Thyroid gland (tissue), 4 donors: ENCODE results near the gene TMEM236.
"Not testable (repeated sequence)": the region's sequence is repeated elsewhere in the genome, so short reads cannot be mapped to it uniquely, and the experiment has no call there.

Experiments used
- POLR2A ChIP-seq, 2 donors: fragments of 450-650 bp; IDR thresholded peaks; one replicate each; pipeline ENCODE4 v1.6.1; 2017; ENCODE audit warnings: antibody characterized with exemption in 2 of 2, mild to moderate bottlenecking in 2 of 2, moderate library complexity in 1 of 2
- TF ChIP-seq, protein P1 (sequence below), 6 experiments: fragments of 200-600 bp in 3 of 6; fragments of 450-650 bp in 3 of 6; sonication (generic) in 3 of 6; IDR thresholded peaks; one replicate each; pipeline ENCODE4 v1.5.1; 2016 to 2019; ENCODE audit warnings: antibody characterized with exemption in 6 of 6, mild to moderate bottlenecking in 2 of 6, inconsistent platforms in 1 of 6, moderate library complexity in 1 of 6

DNA sequence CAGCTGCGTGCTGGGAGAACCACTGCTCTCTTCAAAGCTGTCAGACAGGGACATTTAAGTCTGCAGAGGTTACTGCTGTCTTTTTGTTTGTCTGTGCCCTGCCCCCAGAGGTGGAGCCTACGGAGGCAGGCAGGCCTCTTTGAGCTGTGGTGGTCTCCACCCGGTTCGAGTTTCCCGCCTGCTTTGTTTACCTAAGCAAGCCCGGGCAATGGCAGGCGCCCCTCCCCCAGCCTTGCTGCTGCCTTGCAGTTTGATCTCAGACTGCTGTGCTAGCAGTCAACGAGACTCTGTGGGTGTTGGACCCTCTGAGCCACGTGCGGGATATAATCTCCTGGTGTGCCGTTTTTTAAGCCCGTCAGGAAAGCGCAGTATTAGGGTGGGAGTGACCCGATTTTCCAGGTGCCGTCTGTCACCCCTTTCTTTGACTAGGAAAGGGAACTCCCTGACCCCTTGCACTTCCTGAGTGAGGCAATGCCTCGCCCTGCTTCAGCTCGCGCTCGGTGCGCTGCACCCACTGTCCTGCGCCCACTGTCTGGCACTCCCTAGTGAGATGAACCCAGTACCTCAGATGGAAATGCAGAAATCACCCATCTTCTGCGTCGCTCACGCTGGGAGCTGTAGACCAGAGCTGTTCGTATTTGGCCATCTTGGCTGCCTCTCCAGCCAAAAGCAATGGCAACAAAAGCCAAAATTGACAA lies 29.5 kb upstream of the TMEM236 start:
- TF ChIP-seq, protein P1, sequence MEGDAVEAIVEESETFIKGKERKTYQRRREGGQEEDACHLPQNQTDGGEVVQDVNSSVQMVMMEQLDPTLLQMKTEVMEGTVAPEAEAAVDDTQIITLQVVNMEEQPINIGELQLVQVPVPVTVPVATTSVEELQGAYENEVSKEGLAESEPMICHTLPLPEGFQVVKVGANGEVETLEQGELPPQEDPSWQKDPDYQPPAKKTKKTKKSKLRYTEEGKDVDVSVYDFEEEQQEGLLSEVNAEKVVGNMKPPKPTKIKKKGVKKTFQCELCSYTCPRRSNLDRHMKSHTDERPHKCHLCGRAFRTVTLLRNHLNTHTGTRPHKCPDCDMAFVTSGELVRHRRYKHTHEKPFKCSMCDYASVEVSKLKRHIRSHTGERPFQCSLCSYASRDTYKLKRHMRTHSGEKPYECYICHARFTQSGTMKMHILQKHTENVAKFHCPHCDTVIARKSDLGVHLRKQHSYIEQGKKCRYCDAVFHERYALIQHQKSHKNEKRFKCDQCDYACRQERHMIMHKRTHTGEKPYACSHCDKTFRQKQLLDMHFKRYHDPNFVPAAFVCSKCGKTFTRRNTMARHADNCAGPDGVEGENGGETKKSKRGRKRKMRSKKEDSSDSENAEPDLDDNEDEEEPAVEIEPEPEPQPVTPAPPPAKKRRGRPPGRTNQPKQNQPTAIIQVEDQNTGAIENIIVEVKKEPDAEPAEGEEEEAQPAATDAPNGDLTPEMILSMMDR (IDR thresholded peaks at IDR 0.05): not testable (repeated sequence)
- not testable (repeated sequence) for TF ChIP-seq POLR2A (IDR thresholded peaks at IDR 0.05)
